K562 (cell line): ENCODE data around the gene OPCML. TPM values are rescaled to one million over a fixed set of nuclear protein-coding genes. Genes with fewer than 3 reads are reported as not detected.

ENCODE experiments used
- ATAC-seq: fragments of 200-7000 bp; cut with Tn5 transposase; 3 replicates; pipeline ENCODE4 v1.9.1; 2020; ENCODE audit warnings: moderate library complexity
- BruUV-seq: library from RNA; stranded (reverse); fragments of 400-500 nt; replicated peaks from 2 replicates; lab custom pipeline; 2021; lab: Mats Ljungman, UMichigan
- CTCF ChIA-PET: fragments of 300-600 bp; formaldehyde crosslinking; extraction: SDS; loops from one replicate; lab custom pipeline; 2021; ENCODE audit warnings: low intra/inter-chr PET ratio; lab: Yijun Ruan, JAX
- POLR2A ChIA-PET: fragments of 300-600, 350-650 bp; sonication (Branson Sonifier 250); formaldehyde crosslinking; extraction: SDS; loops from one replicate; lab custom pipeline; 2021; ENCODE audit warnings: antibody characterized with exemption, inconsistent platforms; lab: Yijun Ruan, JAX
- DNase-seq, 4 experiments: peaks; one replicate each; pipeline versions ENCODE4 v3.0.0 to v3.0.0-alpha.2; 2011 to 2018; ENCODE audit warnings: low spot score in 3 of 4, mixed read lengths in 3 of 4; ENCODE audit errors: extremely low read depth in 1 of 4
- FAIRE-seq: peaks from 2 replicates; lab custom pipeline; 2011; peaks lifted over from hg19 to GRCh38; lab: Jason Lieb, UNC
- H2AFZ ChIP-seq: 2 replicates; pipeline ENCODE4 v1.6.0; 2011; ENCODE audit warnings: low read depth, low read length, control low read depth, inconsistent platforms
- H3K27ac ChIP-seq: fragments of 200-600 bp; 3 replicates; pipeline ENCODE4 v1.8.0; 2011; ENCODE audit warnings: low read depth, mild to moderate bottlenecking, control low read depth, inconsistent platforms, low read length, moderate library complexity, mixed read lengths; ENCODE audit errors: extremely low read depth
- H3K27me3 ChIP-seq, 2 experiments: fragments of 300-600 bp in 1 of 2; 2 replicates in 1 of 2; 3 replicates in 1 of 2; pipeline versions ENCODE4 v1.6.0 to v1.8.0; 2011; ENCODE audit warnings: inconsistent platforms in 2 of 2, low read length in 2 of 2, mild to moderate bottlenecking in 1 of 2, mixed read lengths in 1 of 2, moderate library complexity in 1 of 2; ENCODE audit not compliant: control insufficient read depth in 2 of 2, insufficient read depth in 2 of 2
- H3K36me3 ChIP-seq: fragments of 300-600 bp; 3 replicates; pipeline ENCODE4 v1.8.0; 2011; ENCODE audit warnings: mild to moderate bottlenecking, low read length, inconsistent platforms; ENCODE audit not compliant: control insufficient read depth, insufficient read depth
- H3K4me1 ChIP-seq, 2 experiments: fragments of 200-600 bp in 1 of 2; replicated peaks in 1 of 2; 2 replicates in 1 of 2; 3 replicates in 1 of 2; pipeline versions ENCODE4 v1.5.1 to v1.8.0; 2011; ENCODE audit warnings: inconsistent platforms in 2 of 2, low read length in 2 of 2, mild to moderate bottlenecking in 1 of 2, mixed read lengths in 1 of 2, moderate library complexity in 1 of 2; ENCODE audit not compliant: control insufficient read depth in 2 of 2, insufficient read depth in 2 of 2
- H3K4me2 ChIP-seq: 2 replicates; pipeline ENCODE4 v1.6.1; 2011; ENCODE audit warnings: low read length, control low read depth, inconsistent platforms, mixed read lengths; ENCODE audit not compliant: insufficient read depth
- H3K4me3 ChIP-seq: fragments of 200-600 bp; sonication (generic), shearing (Covaris generic); 2 replicates; pipeline ENCODE4 v1.5.1; 2016; ENCODE audit warnings: control low read depth, inconsistent platforms
- H3K79me2 ChIP-seq: fragments of 200-600 bp; 3 replicates; pipeline ENCODE4 v1.8.0; 2011; ENCODE audit warnings: low read length, inconsistent platforms; ENCODE audit not compliant: control insufficient read depth, insufficient read depth
- H3K9ac ChIP-seq, 2 experiments: 2 replicates each; pipeline versions ENCODE4 v1.6.0 to v1.6.1; 2011; ENCODE audit warnings: low read depth in 2 of 2, low read length in 2 of 2, control low read depth in 1 of 2, inconsistent platforms in 1 of 2, mild to moderate bottlenecking in 1 of 2, mixed read lengths in 1 of 2; ENCODE audit not compliant: insufficient read depth in 1 of 2
- H3K9me1 ChIP-seq: one replicate; pipeline ENCODE4 v1.6.0; 2011; ENCODE audit warnings: inconsistent platforms, mild to moderate bottlenecking, low read length, moderate library complexity; ENCODE audit not compliant: control insufficient read depth, insufficient read depth
- H3K9me3 ChIP-seq: replicated peaks from 2 replicates; pipeline ENCODE4 v1.5.1; 2011; ENCODE audit warnings: low read depth, low read length, inconsistent platforms; ENCODE audit not compliant: control insufficient read depth, insufficient read depth
- H4K20me1 ChIP-seq: replicated peaks from 2 replicates; pipeline ENCODE4 v1.6.1; 2011; ENCODE audit warnings: low read length, inconsistent platforms, mixed read lengths; ENCODE audit not compliant: control insufficient read depth, insufficient read depth
- ARNT ChIP-seq, 2 experiments: fragments of 450-650 bp; IDR thresholded peaks; 2 replicates each; pipeline ENCODE4 v1.6.1; 2016; ENCODE audit warnings: mild to moderate bottlenecking in 1 of 2
- E2F3 ChIP-seq: fragments of 250-450 bp; sonication (Bioruptor Pico); IDR thresholded peaks from 2 replicates; pipeline ENCODE4 v1.4.0; 2020; ENCODE audit warnings: mild to moderate bottlenecking
- EP300 ChIP-seq: IDR thresholded peaks from 2 replicates; pipeline ENCODE4 v1.6.1; 2012; ENCODE audit warnings: low read length, improper control_type of control experiment
- EZH2 ChIP-seq: IDR thresholded peaks from 2 replicates; pipeline ENCODE4 v1.6.1; 2012; ENCODE audit warnings: low read depth, mild to moderate bottlenecking, inconsistent platforms, low read length, borderline replicate concordance
- GATAD2A ChIP-seq: fragments of 450-650 bp; IDR thresholded peaks from 2 replicates; pipeline ENCODE4 v1.6.1; 2017
- JUNB ChIP-seq: fragments of 450-650 bp; formaldehyde crosslinking; conservative IDR thresholded peaks from 2 replicates; pipeline ENCODE4 v1.4.0; 2020; ENCODE audit warnings: mild to moderate bottlenecking
- RBM22 ChIP-seq: fragments of 200-400 bp; formaldehyde crosslinking; IDR thresholded peaks from 2 replicates; pipeline ENCODE4 v1.6.1; 2018; ENCODE audit warnings: low read length, low read depth; ENCODE audit not compliant: poor library complexity, severe bottlenecking
- RNF2 ChIP-seq: sonication (generic); IDR thresholded peaks from 2 replicates; pipeline ENCODE4 v1.6.1; 2016
- WGBS: fragments of 100-300 bp; shearing (Covaris generic); methylation state at CpG from one replicate; pipeline ENCODE4 v1.1.6; 2016; ENCODE audit warnings: low coverage, mixed read lengths; ENCODE audit not compliant: insufficient coverage; ENCODE audit errors: missing lambda C conversion rate; 5-methylcytosine and 5-hydroxymethylcytosine counted together
- in situ Hi-C: fragments of 300-500 bp; cut with MboI; formaldehyde crosslinking; loops from 4 replicates; pipeline ENCODE4 v1.15.0; 2018; ENCODE audit warnings: inconsistent platforms, mixed read lengths
- intact Hi-C: fragments of 100-400 bp; cut with micrococcal nuclease; formaldehyde crosslinking; loops from 2 replicates; pipeline ENCODE4 v1.14.2; 2022
- polyA plus RNA-seq, 8 experiments: library from polyadenylated mRNA; depleted of rRNA in 4 of 8; stranded (reverse) in 5 of 8; unstranded in 3 of 8; fragments of >200 nt; fragmentation: Nextera tagmentation in 2 of 8; fragmentation: Illumina TruSeq in 1 of 8; extraction: Ambion mirVana in 2 of 8; extraction: Trizol in 1 of 8; gene quantifications; 2 replicates each; pipeline versions ENCODE4 v1.2.1 to v1.2.3, GENCODE V29; 2011 to 2014; ENCODE audit warnings: inconsistent platforms in 1 of 8, missing spikeins in 1 of 8
- total RNA-seq, 7 experiments: library from RNA; depleted of rRNA in 6 of 7; stranded (reverse); fragments of >200 nt in 6 of 7; fragmentation: Illumina TruSeq in 2 of 7; extraction: Trizol in 2 of 7; gene quantifications; 2 replicates each; pipeline versions ENCODE4 v1.2.1 to v1.2.3, GENCODE V29; 2011 to 2021; ENCODE audit warnings: low replicate concordance in 1 of 7
- TF ChIP-seq, protein P1 (sequence below): sonication (generic); formaldehyde crosslinking; IDR thresholded peaks from 2 replicates; pipeline ENCODE4 v1.8.0; 2022; ENCODE audit warnings: mild to moderate bottlenecking, low read depth, missing genetic modification reagents
- TF ChIP-seq, protein P2 (sequence below): fragments of 450-650 bp; IDR thresholded peaks from 2 replicates; pipeline ENCODE4 v1.6.1; 2017; ENCODE audit warnings: antibody characterized with exemption, mild to moderate bottlenecking
- TF ChIP-seq, protein P3 (sequence below): fragments of 450-650 bp; IDR thresholded peaks from 2 replicates; pipeline ENCODE4 v1.6.1; 2016
- TF ChIP-seq, protein P4 (sequence below): fragments of 450-650 bp; IDR thresholded peaks from 2 replicates; pipeline ENCODE4 v1.6.1; 2017; ENCODE audit warnings: antibody characterized with exemption
- TF ChIP-seq, protein P5 (sequence below): fragments of 450-650 bp; formaldehyde crosslinking; IDR thresholded peaks from 2 replicates; pipeline ENCODE4 v1.4.0; 2022; ENCODE audit warnings: missing genetic modification characterization

The OPCML gene
- total and polyA plus RNA-seq, 9 of the 15 experiments (the other 6 are each of a cell fraction or from before 2014, with no cell fraction given), result not detected

DNA sequence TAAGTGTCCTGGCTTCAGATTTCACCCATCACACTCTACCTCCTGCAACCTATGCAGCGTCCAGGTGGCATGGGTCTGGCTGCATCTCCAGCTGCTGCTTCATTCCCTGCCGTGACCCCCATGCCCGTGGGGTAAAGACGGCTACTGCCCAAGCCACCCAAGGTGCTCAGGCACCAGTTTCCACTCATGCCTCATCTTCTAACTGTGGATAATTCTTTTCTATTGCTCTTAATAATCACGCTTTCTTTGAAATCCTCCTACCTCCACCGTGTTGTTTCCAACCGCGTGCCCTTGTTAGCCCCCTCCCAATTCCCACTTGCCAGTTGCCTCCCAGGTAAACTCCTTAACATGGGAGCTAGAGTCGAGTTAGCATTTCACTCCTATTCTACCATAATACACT, 738.5 kb downstream of the OPCML start:
- no peaks in the 10 kb centered on the region for H3K9me3 ChIP-seq
- FAIRE-seq (no peak), ATAC-seq (no peak), DNase-seq (no peak)
- no peak overlapping the region for H3K4me2 ChIP-seq
- H3K9ac ChIP-seq, result no peak overlapping the region
- H4K20me1 ChIP-seq, result no peaks in the 10 kb centered on the region
- WGBS, result 2% methylated on average over 9 of the region's 9 CpGs
- H3K4me1 ChIP-seq, result no peaks in the 10 kb centered on the region
- H3K9me1 ChIP-seq, result no peaks in the 10 kb centered on the region
- no TSS peak for BruUV-seq
- no peak overlapping the region for H3K27ac ChIP-seq
- no peak for TF ChIP-seq RNF2
- TF ChIP-seq GATAD2A, result no peak
- TF ChIP-seq, protein P1, sequence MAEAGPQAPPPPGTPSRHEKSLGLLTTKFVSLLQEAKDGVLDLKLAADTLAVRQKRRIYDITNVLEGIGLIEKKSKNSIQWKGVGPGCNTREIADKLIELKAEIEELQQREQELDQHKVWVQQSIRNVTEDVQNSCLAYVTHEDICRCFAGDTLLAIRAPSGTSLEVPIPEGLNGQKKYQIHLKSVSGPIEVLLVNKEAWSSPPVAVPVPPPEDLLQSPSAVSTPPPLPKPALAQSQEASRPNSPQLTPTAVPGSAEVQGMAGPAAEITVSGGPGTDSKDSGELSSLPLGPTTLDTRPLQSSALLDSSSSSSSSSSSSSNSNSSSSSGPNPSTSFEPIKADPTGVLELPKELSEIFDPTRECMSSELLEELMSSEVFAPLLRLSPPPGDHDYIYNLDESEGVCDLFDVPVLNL (CRISPR knock-in tag), result no peak
- TF ChIP-seq RBM22, result no peak
- TF ChIP-seq, protein P2, sequence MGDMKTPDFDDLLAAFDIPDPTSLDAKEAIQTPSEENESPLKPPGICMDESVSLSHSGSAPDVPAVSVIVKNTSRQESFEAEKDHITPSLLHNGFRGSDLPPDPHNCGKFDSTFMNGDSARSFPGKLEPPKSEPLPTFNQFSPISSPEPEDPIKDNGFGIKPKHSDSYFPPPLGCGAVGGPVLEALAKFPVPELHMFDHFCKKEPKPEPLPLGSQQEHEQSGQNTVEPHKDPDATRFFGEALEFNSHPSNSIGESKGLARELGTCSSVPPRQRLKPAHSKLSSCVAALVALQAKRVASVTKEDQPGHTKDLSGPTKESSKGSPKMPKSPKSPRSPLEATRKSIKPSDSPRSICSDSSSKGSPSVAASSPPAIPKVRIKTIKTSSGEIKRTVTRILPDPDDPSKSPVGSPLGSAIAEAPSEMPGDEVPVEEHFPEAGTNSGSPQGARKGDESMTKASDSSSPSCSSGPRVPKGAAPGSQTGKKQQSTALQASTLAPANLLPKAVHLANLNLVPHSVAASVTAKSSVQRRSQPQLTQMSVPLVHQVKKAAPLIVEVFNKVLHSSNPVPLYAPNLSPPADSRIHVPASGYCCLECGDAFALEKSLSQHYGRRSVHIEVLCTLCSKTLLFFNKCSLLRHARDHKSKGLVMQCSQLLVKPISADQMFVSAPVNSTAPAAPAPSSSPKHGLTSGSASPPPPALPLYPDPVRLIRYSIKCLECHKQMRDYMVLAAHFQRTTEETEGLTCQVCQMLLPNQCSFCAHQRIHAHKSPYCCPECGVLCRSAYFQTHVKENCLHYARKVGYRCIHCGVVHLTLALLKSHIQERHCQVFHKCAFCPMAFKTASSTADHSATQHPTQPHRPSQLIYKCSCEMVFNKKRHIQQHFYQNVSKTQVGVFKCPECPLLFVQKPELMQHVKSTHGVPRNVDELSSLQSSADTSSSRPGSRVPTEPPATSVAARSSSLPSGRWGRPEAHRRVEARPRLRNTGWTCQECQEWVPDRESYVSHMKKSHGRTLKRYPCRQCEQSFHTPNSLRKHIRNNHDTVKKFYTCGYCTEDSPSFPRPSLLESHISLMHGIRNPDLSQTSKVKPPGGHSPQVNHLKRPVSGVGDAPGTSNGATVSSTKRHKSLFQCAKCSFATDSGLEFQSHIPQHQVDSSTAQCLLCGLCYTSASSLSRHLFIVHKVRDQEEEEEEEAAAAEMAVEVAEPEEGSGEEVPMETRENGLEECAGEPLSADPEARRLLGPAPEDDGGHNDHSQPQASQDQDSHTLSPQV, result no peak
- TF ChIP-seq, protein P3, sequence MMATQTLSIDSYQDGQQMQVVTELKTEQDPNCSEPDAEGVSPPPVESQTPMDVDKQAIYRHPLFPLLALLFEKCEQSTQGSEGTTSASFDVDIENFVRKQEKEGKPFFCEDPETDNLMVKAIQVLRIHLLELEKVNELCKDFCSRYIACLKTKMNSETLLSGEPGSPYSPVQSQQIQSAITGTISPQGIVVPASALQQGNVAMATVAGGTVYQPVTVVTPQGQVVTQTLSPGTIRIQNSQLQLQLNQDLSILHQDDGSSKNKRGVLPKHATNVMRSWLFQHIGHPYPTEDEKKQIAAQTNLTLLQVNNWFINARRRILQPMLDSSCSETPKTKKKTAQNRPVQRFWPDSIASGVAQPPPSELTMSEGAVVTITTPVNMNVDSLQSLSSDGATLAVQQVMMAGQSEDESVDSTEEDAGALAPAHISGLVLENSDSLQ, result no peak
- TF ChIP-seq, protein P4, sequence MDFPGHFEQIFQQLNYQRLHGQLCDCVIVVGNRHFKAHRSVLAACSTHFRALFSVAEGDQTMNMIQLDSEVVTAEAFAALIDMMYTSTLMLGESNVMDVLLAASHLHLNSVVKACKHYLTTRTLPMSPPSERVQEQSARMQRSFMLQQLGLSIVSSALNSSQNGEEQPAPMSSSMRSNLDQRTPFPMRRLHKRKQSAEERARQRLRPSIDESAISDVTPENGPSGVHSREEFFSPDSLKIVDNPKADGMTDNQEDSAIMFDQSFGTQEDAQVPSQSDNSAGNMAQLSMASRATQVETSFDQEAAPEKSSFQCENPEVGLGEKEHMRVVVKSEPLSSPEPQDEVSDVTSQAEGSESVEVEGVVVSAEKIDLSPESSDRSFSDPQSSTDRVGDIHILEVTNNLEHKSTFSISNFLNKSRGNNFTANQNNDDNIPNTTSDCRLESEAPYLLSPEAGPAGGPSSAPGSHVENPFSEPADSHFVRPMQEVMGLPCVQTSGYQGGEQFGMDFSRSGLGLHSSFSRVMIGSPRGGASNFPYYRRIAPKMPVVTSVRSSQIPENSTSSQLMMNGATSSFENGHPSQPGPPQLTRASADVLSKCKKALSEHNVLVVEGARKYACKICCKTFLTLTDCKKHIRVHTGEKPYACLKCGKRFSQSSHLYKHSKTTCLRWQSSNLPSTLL, result no peak
- no peak for TF ChIP-seq ARNT (IDR thresholded peaks at IDR 0.05)
- TF ChIP-seq EZH2, result no peak
- no peak for TF ChIP-seq EP300
- TF ChIP-seq, protein P5, sequence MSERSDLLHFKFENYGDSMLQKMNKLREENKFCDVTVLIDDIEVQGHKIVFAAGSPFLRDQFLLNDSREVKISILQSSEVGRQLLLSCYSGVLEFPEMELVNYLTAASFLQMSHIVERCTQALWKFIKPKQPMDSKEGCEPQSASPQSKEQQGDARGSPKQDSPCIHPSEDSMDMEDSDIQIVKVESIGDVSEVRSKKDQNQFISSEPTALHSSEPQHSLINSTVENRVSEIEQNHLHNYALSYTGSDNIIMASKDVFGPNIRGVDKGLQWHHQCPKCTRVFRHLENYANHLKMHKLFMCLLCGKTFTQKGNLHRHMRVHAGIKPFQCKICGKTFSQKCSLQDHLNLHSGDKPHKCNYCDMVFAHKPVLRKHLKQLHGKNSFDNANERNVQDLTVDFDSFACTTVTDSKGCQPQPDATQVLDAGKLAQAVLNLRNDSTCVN (CRISPR knock-in tag), result no peak
- TF ChIP-seq E2F3 (CRISPR knock-in tag), result no peak
- no peak for TF ChIP-seq JUNB (CRISPR knock-in tag)
- no peaks in the 10 kb centered on the region for H3K36me3 ChIP-seq
- intact Hi-C loops (no loop called here), in situ Hi-C loops (no loop called here)
- no peak overlapping the region for H3K4me3 ChIP-seq
- POLR2A ChIA-PET, result no interaction called here
- H3K79me2 ChIP-seq, result no peaks in the 10 kb centered on the region
- CTCF ChIA-PET, result no interaction called here
- H3K27me3 ChIP-seq, result no peaks in the 10 kb centered on the region
- H2AFZ ChIP-seq, result no peak overlapping the region
